RPMI8226 (cell line): Measurements from ENCODE around the gene TASP1.

Experiments
- DNase-seq: peaks from one replicate; pipeline ENCODE4 v3.0.0-alpha.2; 2015

The TASP1 gene

DNA sequence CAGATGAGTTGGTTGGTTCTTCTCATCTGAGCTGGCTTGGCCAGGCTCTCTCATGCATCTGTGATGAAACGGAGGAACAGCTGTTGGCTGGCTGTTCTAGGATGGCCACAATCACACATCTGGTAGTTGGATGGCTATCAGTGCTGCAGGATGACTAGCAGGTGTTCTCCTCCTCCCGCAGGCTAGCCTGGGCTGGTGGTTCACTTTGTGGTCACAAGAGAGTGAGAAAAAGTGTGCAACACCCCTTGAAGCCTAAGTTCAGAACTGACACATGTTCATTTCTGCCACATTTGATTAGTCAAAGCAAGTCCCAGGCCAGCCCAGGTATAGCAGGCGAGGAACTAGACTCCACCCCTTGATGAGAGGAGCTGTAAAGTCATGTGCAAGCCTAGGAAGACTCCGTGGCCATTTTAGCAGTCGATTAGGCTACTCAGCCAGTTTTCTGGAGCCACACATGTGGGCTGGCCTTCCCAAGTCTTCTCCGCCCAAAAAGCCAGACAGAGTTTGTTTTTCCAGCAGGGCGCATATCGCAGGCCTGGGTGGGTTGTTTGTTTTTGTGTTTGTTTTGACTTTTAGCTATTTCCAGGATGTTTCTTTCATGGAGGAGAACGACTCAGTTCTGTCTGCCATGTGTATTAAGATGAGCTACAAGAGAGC is 296.9 kb downstream of the TASP1 start:
- DNase-seq, result peak; percentile 7

DNA sequence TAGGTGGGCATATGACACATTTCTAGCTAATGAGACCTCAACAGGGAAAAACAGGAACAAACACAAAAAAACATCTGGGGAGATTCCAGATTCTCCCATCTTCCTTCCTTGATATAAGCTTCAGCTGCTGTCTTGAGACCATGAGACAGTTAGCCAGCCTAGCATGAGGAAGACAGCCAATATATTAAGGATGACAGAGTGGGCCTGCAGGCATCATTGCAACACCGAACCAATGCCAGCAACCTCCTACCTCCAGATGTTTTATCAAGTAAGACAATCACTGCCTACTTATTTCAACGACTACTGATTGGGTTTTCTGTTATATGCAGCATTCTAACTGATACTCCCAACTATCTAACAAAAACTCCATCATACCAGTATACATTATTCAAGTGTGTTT is 298.6 kb downstream of the TASP1 start:
- DNase-seq, result no peak
